Epithelial cell of esophagus (primary cell): Measurements from ENCODE around the gene TNNT1.

Experiments used
- DNase-seq: peaks from one replicate; pipeline ENCODE4 v3.0.0; 2010; ENCODE audit warnings: low read depth
- H3K4me3 ChIP-seq: 2 replicates; pipeline ENCODE4 v1.5.1; 2011; ENCODE audit warnings: mild to moderate bottlenecking, low read length, control low read depth
- CTCF ChIP-seq: IDR thresholded peaks from 2 replicates; pipeline ENCODE4 v1.5.1; 2011; ENCODE audit warnings: low read depth, mild to moderate bottlenecking, low read length, control low read depth, inconsistent platforms; ENCODE audit not compliant: insufficient read depth; ENCODE audit errors: missing control alignments

TNNT1 gene

GRCh38 chr19:55149078-55150003 lies at the start of gene TNNT1:
Gene TNNT1 (minus strand): TSS chr19:55149206. CDS start chr19:55147157, 2,049 bp downstream.
- no peak for DNase-seq
- H3K4me3 ChIP-seq = no peak within 1 kb of the TSS
- no peak for TF ChIP-seq CTCF

- no peak for TF ChIP-seq CTCF
- H3K4me3 ChIP-seq = no peak overlapping the region
- no peak for DNase-seq
Measured at GRCh38 chr19:55198651-55199050, 49.6 kb upstream of the TNNT1 start.

- H3K4me3 ChIP-seq = no peak overlapping the region
- no peak for TF ChIP-seq CTCF
- DNase-seq = peak; percentile 49
Measured at GRCh38 chr19:55197528-55197927, 48.5 kb upstream of the TNNT1 start.

GRCh38 chr19:55196803-55197202 lies 47.8 kb upstream of the TNNT1 start:
- H3K4me3 ChIP-seq = no peak overlapping the region
- no peak for TF ChIP-seq CTCF
- DNase-seq = no peak

GRCh38 chr19:55193481-55193880 lies 44.5 kb upstream of the TNNT1 start:
- no peak for DNase-seq
- no peak overlapping the region for H3K4me3 ChIP-seq
- TF ChIP-seq CTCF = no peak

GRCh38 chr19:55189403-55189835 lies 40.4 kb upstream of the TNNT1 start:
- peak; percentile 100 for DNase-seq
- no peak for TF ChIP-seq CTCF
- H3K4me3 ChIP-seq = no peak overlapping the region
